ENCODE measurements around the gene SNORC.
A peak's percentile ranks its signal among the peaks of the same experiment; 100 is the strongest.
"Not testable (repeated sequence)": the region's sequence is repeated elsewhere in the genome, so short reads cannot be mapped to it uniquely, and the experiment has no call there.

Gene SNORC

GRCh38 chr2:232897598-232898408 is 27.7 kb downstream of the SNORC start:
- DNase-seq = no peak

GRCh38 chr2:232898592-232899543 is 28.8 kb downstream of the SNORC start:
- no peak for DNase-seq

DNA sequence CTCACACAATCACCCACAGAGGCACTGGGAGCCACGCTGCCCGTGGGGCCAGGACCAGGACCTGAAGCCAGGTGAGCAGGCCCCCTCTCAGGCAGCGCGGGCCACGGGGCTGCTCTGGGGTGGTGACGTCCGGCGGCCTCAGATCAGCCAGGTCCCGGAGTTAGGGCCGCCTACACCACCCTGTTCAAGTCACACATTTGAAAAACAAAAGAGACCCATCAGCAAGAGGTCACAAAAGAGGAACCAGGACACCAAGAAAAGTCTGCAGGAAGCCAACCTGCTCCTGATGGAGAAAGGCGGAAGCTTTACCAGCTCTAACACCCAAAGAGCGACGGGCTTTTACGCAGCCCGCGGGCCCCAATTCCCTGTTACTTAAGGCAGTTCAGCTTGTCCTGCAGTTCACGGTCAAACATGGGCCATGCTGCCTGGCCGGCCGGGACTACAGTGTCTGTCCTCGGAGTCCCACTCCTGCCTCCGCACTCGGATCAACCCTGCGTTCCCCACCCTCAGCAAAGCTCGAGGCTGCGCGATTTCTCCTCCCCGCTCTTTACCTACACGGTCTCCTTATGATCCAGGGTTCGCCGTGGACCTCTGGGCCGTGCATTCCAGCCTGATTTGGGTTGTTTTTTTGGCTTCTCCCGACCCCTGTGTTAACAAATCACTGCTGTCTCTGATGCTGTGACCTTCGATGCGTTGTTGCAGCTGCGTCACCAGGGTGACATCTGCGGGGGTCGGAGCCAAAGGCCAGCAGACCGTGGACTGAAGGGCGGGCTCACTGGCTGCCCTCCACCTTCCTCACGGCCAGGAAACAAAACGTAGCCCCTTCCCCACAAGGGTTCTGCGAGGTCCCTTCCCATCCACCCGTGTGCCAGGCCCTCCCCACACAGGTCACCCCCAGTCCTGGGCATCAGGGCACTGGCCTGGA is 31.0 kb downstream of the SNORC start:
- no peak for DNase-seq

DNA sequence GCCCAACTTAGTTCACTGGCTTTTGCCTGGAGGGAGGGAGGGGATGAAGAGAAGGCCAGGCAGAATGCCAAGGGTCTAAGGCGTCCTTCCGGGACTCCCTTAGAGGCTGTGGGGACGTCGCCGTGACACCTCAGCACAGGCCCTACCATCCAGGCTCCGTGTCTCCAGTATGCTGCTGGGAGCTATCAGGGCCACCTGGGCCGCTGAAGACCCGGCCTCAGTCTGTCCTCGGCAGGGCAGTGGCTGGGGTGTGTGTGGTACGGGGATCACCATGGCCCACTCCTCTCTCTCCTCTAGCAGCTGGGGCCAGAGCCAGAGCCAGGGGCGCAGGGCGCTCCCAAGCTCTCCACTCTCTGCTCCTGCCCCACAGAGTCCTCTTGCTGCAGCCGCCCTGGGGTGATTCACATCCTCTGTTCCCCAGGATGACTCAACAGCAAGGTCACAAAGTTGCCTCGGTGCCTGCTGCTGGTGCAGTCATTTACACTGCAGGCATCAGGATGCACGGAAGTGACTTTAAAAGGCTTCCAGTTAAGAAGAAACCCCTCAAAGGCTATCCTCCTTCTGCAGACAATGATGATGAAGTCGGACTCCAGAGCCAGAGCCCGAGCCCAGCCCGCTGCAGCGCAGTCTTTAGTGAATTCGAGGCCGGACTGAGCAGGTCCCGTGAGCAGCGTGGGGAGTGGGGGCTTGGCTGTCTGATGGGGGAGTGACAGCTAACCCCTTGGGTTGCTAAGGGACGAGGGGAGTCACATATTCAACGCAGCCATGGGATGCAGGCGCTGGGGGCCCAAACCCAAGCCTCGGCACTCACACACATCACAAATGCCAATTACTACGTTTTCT is 31.9 kb downstream of the SNORC start:
- DNase-seq = peak; percentile 26

DNA sequence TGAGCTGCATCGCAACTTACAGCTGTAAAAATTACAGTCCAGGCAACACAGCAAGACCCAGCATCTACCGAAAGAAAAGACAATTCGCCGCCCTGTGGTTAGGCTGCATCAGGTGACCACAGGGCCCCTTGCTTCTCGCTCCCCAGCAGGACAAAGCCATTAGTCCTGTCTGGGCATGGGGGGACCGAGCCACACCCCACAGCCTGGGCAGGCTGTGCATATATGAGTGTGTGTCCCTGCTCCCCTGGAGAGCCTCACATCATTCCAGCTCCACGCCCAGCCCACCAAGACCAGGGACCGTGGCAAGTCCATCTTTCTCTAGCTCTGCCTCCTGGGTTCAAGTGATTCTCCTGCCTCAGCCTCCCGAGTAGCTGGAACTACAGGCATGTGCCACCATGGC is 33.9 kb downstream of the SNORC start:
- DNase-seq = no peak

DNA sequence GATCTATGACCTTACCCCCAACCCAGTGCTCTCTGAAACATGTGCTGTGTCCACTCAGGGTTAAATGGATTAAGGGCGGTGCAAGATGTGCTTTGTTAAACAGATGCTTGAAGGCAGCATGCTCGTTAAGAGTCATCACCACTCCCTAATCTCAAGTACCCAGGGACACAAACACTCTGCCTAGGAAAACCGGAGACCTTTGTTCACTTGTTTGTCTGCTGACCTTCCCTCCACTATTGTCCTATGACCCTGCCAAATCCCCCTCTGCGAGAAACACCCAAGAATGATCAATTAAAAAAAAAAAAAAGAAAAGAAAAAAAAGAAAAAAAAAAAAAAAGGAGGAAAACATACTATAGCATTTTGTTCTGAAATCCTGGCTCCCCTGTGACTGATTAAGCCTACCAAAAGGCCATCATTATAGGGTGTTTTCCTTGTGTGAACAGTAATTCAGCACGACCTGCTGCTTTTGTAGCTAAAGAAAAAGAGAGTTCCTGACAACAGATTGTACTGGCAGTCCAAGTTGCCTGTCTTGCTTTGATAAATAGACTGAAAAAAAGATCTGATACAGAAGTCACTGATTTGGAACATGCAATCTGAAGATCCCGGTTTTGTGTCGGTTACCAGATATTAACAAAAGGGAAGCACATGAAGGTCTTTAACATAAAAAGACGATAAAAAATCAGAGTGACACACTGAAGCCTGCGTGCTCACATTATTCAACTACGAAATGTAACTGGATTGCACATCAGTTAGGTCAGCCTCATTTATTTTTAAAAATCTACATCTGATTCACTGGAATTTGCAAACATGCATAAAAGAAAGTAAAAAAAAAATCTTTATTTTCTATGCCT is 37.0 kb downstream of the SNORC start:
- not testable (repeated sequence) for DNase-seq

- not testable (repeated sequence) for DNase-seq
These were observed 37.6 kb downstream of the SNORC start for GRCh38 chr2:232907718-232908085.

GRCh38 chr2:232908695-232909094 is 38.6 kb downstream of the SNORC start:
- DNase-seq = no peak

GRCh38 chr2:232910376-232910775 is 40.3 kb downstream of the SNORC start:
- DNase-seq = no peak

DNA sequence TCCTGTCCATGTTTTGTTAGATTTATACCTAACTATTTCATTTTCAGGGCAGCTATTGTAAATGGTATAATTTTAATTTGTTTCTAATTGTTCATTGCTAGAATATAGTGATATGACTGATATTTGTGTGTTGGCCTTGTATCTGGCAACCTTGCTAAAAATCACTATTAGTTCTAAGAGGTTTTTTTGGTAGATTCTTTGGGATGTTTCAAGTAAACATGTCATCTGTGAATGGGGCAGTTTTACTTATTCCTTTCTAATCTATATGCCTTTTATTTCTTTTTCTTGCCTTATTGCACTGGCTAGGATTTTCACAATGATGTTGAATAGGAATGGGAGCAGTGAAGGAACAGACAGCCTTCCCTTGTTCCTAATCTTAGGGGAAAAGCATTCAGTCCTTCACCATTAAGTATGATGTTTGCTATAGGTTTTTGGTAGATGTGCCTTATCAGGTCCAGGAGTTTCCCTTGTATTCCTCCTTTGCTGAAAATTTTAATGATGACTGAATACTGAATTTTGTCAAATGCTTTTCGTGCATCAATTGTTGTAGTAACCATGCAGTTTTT is 41.7 kb downstream of the SNORC start:
- DNase-seq = no peak

GRCh38 chr2:232913903-232914302 is 43.8 kb downstream of the SNORC start:
- DNase-seq = no peak

DNA sequence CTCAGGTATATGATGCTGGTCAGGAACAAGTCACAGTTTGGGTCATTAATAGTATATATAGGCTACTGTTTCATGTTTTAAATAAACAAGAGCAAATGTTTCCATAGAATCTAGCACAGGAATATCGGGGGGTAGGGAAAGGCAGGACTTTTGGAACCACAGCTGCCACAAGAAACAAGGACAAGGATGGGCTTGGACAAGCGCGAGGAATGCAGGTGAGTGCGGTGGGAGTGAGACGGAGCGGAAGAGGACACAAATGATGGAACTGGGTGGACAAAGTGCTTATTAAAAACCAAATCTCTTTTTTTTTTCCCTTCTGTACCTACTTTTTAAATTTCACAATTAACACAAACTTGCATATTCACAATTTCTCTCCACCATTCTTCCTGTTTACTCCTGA is 49.1 kb downstream of the SNORC start:
- no peak for DNase-seq

GRCh38 chr2:232920055-232920454 is 50.0 kb downstream of the SNORC start:
- DNase-seq = no peak

- DNase-seq = no peak
These were observed 50.7 kb downstream of the SNORC start for GRCh38 chr2:232920760-232921159.

- DNase-seq = no peak
These were observed 54.4 kb downstream of the SNORC start for GRCh38 chr2:232924433-232924832.

GRCh38 chr2:232925153-232925820 is 55.2 kb downstream of the SNORC start:
- no peak for DNase-seq

- DNase-seq = no peak
These were observed 55.7 kb downstream of the SNORC start for GRCh38 chr2:232925821-232926156.

DNA sequence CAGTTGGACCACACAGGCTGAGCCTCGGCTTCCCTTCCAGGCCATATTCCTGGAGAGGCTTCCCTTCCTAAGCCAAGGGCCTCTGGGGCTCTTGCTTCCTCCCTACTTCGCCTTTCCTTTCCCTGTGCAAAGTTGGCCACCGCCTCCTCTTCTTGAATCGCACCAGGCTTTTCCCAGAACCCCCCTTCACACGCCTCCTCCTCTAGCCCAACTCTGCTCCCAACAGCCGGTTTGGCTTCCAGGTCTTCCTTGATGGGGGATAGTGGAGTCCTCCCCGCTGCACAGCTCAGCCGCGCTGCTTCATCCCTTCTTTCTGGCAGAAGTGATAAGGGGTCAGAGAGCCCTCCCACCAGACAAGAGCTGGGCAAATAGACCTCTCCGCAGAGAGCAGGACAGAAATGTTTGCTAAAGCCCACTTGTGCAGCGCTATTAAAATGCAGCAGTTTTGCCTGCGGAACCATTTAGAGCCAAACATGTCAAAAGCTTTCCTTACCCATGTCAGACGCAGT is 56.4 kb downstream of the SNORC start:
- no peak for DNase-seq

DNA sequence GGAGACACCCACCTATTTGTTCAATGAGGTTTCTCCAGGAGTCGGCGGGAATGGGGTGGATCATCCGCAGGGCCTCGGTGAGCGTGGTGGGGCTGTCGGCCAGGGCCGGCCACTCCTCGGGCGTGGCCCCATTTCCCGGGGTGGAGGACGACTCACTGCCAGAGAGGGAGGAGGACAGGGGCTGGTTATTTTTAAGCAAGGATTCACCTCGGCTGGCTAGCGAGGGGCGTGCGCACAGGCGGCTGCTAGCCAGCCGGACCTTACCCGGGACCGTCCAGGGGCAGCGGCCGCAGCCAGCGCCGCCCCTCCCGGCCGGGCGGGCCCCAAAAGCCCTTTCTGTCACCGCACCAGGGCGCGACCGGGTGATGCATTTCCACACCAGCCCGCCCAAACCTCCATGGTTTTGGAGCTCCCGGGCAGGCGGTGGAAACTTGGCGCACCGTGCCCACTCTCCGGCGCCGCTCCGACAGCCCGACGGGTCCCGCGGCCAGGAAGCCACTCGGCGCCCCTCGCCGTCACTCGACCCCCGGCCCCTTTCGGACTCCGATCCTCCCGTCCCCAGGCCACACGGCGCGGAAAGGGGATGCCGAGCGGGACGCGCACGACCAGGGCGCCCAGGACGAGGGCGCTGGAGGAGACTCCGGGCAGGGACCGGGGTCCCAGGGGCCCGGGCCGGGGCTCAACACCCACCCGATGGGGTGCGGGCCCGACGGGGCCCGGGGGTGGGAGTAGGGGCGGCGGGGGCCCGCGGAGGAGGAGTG is 57.1 kb downstream of the SNORC start:
- no peak for DNase-seq
